Kidney (tissue), 14 donors: ENCODE data around the gene CLHC1. TPM values are rescaled to one million over a fixed set of nuclear protein-coding genes. Genes with fewer than 3 reads are reported as not detected.
A peak's percentile ranks its signal among the peaks of the same experiment; 100 is the strongest.

Experiments used
- DNase-seq, 5 donors: peaks; one replicate each; pipeline ENCODE4 v3.0.0-alpha.2; 2013 to 2020
- FAIRE-seq: peaks from 2 replicates; lab custom pipeline; 2012; peaks lifted over from hg19 to GRCh38; lab: Jason Lieb, UNC
- H3K27ac ChIP-seq, 2 donors: one replicate each; pipeline ENCODE4 v1.7.0; 2013; ENCODE audit warnings: low read depth in 2 of 2, low read length in 2 of 2, inconsistent platforms in 1 of 2
- H3K27me3 ChIP-seq: one replicate; pipeline ENCODE4 v1.7.1; 2013; ENCODE audit warnings: low read length, inconsistent platforms; ENCODE audit not compliant: control insufficient read depth, insufficient read depth
- H3K36me3 ChIP-seq, 3 donors: one replicate each; pipeline versions ENCODE4 v1.7.0 to v1.7.1; 2013; ENCODE audit warnings: low read length in 3 of 3, control low read depth in 1 of 3, inconsistent platforms in 1 of 3; ENCODE audit not compliant: insufficient read depth in 3 of 3, control insufficient read depth in 2 of 3
- H3K4me1 ChIP-seq, 3 donors: one replicate each; pipeline versions ENCODE4 v1.7.0 to v1.7.1; 2013; ENCODE audit warnings: low read length in 3 of 3, inconsistent platforms in 1 of 3, low read depth in 1 of 3; ENCODE audit not compliant: control insufficient read depth in 2 of 3, insufficient read depth in 2 of 3
- H3K4me3 ChIP-seq, 3 donors: one replicate each; pipeline versions ENCODE4 v1.7.0 to v1.8.1; 2013; ENCODE audit warnings: low read length in 3 of 3, control low read depth in 1 of 3, inconsistent platforms in 1 of 3
- H3K9ac ChIP-seq, 3 donors: one replicate each; pipeline versions ENCODE4 v1.7.0 to v1.7.1; 2013; ENCODE audit warnings: low read length in 3 of 3, control low read depth in 1 of 3, inconsistent platforms in 1 of 3
- H3K9me3 ChIP-seq, 3 donors: one replicate each; pipeline versions ENCODE4 v1.7.0 to v1.7.1; 2013; ENCODE audit warnings: low read length in 3 of 3, control low read depth in 1 of 3, inconsistent platforms in 1 of 3; ENCODE audit not compliant: control insufficient read depth in 2 of 3, insufficient read depth in 1 of 3
- intact Hi-C: fragments of 100-400 bp; cut with DNase I; formaldehyde crosslinking; loops from one replicate; pipeline ENCODE4 v1.11.1; 2022
- polyA plus RNA-seq: library from polyadenylated mRNA; stranded (reverse); fragments of 350-450 nt; fragmentation: Illumina TruSeq; extraction: RNeasy Lipid Tissue Mini Kit (QIAGEN cat#74804); gene quantifications from one replicate; pipeline ENCODE4 v1.2.3, GENCODE V29; 2014; ENCODE audit warnings: low read depth, low replicate concordance; ENCODE audit not compliant: insufficient read depth
- total RNA-seq: library from RNA; stranded (reverse); fragmentation: NEBNext Ultra II Directional; extraction: Animal tissue kit (Norgen Biotek cat#: 25700); gene quantifications from one replicate; pipeline ENCODE4 v1.2.1, GENCODE V29; 2021
- TF ChIP-seq, protein P1 (sequence below): IDR thresholded peaks from 3 replicates; pipeline ENCODE4 v1.5.1; 2012; ENCODE audit warnings: mild to moderate bottlenecking, moderate library complexity, borderline replicate concordance; ENCODE audit not compliant: insufficient read depth; ENCODE audit errors: extremely low read depth
- donor health status: control.
- donor health status: control.
- donor health status: control.
- donor health status: control.
- donor health status: control.
- donor health status: DM: yes; HTN: yes; CAD: no.
- donor health status: Normal renal cell carcinoma (clear cell type).

Gene CLHC1
- total and polyA plus RNA-seq, 2 donors from 2014 or later, result 8.3 to 14.0 TPM

GRCh38 chr2:55138014-55138881, 93.8 kb downstream of the CLHC1 start:
- no peak for DNase-seq
- Histone ChIP-seq H3K4me3 (no peak overlapping the region), H3K27me3 (no peaks in the 10 kb centered on the region), H3K36me3 (no peaks in the 10 kb centered on the region), H3K9me3 (no peaks in the 10 kb centered on the region), H3K9ac (no peak overlapping the region), H3K4me1 (peaks cover 2 to 20% (median 6%) of the 10 kb centered on the region in 3 donors), H3K27ac (no peak overlapping the region)
- TF ChIP-seq, protein P1, sequence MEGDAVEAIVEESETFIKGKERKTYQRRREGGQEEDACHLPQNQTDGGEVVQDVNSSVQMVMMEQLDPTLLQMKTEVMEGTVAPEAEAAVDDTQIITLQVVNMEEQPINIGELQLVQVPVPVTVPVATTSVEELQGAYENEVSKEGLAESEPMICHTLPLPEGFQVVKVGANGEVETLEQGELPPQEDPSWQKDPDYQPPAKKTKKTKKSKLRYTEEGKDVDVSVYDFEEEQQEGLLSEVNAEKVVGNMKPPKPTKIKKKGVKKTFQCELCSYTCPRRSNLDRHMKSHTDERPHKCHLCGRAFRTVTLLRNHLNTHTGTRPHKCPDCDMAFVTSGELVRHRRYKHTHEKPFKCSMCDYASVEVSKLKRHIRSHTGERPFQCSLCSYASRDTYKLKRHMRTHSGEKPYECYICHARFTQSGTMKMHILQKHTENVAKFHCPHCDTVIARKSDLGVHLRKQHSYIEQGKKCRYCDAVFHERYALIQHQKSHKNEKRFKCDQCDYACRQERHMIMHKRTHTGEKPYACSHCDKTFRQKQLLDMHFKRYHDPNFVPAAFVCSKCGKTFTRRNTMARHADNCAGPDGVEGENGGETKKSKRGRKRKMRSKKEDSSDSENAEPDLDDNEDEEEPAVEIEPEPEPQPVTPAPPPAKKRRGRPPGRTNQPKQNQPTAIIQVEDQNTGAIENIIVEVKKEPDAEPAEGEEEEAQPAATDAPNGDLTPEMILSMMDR, result no peak
- no peak for FAIRE-seq
- intact Hi-C loops, result no loop called here

DNA sequence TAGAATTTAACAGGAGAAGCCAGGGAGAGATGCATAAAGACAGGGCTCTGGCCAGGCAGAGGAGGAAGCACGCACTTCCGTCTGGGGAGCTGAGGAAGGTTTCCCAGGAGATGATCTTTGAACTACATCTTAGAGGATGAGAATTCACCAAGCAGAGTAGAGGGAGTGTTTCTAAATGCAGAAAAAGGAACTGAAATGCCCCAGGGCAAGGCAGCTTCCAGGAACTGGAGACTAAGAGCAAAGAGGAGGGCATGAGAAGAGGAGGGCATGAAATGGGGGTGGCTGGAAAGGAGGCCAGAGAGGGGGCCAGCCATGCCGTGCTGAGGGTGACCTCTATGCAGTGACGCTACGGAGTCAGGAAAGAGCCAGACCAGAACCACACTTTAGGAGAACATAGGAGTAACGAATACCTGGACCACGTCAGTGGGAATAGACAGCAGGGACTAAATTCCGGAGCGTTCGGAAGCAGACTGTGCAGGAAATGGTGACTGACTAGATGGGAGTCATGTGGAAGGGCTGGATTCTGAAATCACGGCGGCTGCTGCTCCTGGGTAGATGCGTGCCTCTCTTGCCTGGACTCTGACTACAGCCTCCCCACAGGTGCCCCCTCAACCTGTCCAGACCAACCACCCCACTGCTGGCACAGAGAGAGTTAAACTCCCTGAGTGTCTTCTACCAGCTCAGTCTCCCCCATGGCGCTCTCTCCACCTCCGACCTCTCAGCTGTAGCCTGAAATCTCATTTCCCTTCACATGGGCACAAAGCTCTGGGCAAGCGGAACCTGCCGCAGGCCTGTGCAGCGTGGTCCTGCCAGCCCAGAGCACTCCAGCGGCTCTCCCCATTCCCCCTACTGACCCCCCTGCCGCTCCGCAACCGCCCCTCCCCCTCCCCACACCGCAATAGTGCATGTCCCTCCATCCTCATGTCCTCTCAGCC, 94.8 kb downstream of the CLHC1 start:
- H3K9ac ChIP-seq, result no peak overlapping the region
- no peak for FAIRE-seq
- H3K4me1 ChIP-seq, result peaks cover 2 to 19% (median 6%) of the 10 kb centered on the region in 3 donors

DNA sequence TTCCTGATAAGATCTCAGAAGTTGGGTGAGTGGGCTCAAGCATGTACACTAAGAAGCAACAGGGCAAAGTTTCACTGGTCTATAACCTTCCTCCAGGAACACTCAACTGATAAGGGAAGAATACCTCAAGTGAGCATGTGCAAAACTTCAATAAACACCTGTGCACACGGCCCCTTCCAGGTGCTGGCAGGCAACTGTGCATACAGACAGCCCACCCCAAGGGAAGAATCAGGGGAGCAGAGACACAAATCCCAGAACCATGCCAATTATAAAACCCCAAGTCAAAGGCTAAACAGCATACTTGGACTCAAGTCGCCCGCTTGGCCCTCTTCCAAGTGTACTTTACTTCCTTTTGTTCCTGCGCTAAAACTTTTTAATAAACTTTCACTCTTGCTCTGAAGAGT, 96.0 kb downstream of the CLHC1 start:
- TF ChIP-seq, protein P1, result no peak
- H3K9me3 ChIP-seq, result no peaks in the 10 kb centered on the region
- H3K27me3 ChIP-seq, result no peaks in the 10 kb centered on the region

More for the DNA sequence above, 94.8 kb downstream of the CLHC1 start:
- TF ChIP-seq, protein P1, result no peak
- intact Hi-C loops, result no loop called here
- no peaks in the 10 kb centered on the region for H3K27me3 ChIP-seq
- peak overlapping the region in 1 of 2 donors; percentile 20 for H3K27ac ChIP-seq
- DNase-seq, result peak in 3 of 5 donors; percentile 27 to 60 (median 35)
- no peak overlapping the region for H3K4me3 ChIP-seq
- no peaks in the 10 kb centered on the region for H3K36me3 ChIP-seq
- no peaks in the 10 kb centered on the region for H3K9me3 ChIP-seq

More for the DNA sequence above, 96.0 kb downstream of the CLHC1 start:
- no peaks in the 10 kb centered on the region for H3K36me3 ChIP-seq
- H3K4me1 ChIP-seq, result peaks cover 2 to 13% (median 6%) of the 10 kb centered on the region in 3 donors
- intact Hi-C loops, result no loop called here
- no peak for DNase-seq
- H3K27ac ChIP-seq, result no peak overlapping the region
- H3K9ac ChIP-seq, result no peak overlapping the region
- no peak for FAIRE-seq
- H3K4me3 ChIP-seq, result no peak overlapping the region
